Endothelial cell (in vitro differentiated cells): ENCODE measurements around the gene DLX4. TPM values are rescaled to one million over a fixed set of nuclear protein-coding genes. Genes with fewer than 3 reads are reported as not detected.

Source experiments
- DNase-seq: peaks from one replicate; pipeline ENCODE4 v3.0.0; 2021; ENCODE audit warnings: low spot score
- H3K27ac Mint-ChIP-seq: one replicate; pipeline ENCODE4 v1.8.0; 2021; ENCODE audit warnings: mixed read lengths, inconsistent platforms; ENCODE audit not compliant: unreplicated experiment
- H3K27me3 Mint-ChIP-seq: one replicate; pipeline ENCODE4 v1.8.0; 2021; ENCODE audit warnings: mild to moderate bottlenecking, moderate library complexity, mixed read lengths, inconsistent platforms; ENCODE audit not compliant: unreplicated experiment
- H3K36me3 Mint-ChIP-seq: one replicate; pipeline ENCODE4 v1.8.0; 2021; ENCODE audit warnings: mild to moderate bottlenecking, low read depth, mixed read lengths, inconsistent platforms; ENCODE audit not compliant: unreplicated experiment
- H3K4me1 Mint-ChIP-seq: one replicate; pipeline ENCODE4 v1.8.0; 2021; ENCODE audit warnings: mild to moderate bottlenecking, mixed read lengths, inconsistent platforms; ENCODE audit not compliant: unreplicated experiment
- H3K4me3 Mint-ChIP-seq: one replicate; pipeline ENCODE4 v1.8.0; 2021; ENCODE audit warnings: mild to moderate bottlenecking, mixed read lengths, inconsistent platforms; ENCODE audit not compliant: unreplicated experiment
- H3K9me3 Mint-ChIP-seq: one replicate; pipeline ENCODE4 v1.8.0; 2021; ENCODE audit warnings: mixed read lengths, inconsistent platforms; ENCODE audit not compliant: unreplicated experiment
- CTCF ChIP-seq: fragments of 200-600 bp; sonication (generic); IDR thresholded peaks from one replicate; pipeline ENCODE4 v1.5.0; 2021; ENCODE audit warnings: antibody characterized with exemption; ENCODE audit not compliant: unreplicated experiment
- total RNA-seq: library from RNA; stranded (reverse); fragmentation: NEBNext Ultra II Directional; extraction: Animal tissue kit (Norgen Biotek cat#: 25700); gene quantifications from one replicate; pipeline ENCODE4 v1.2.1, GENCODE V29; 2021; ENCODE audit not compliant: unreplicated experiment

Gene DLX4
- total RNA-seq, 1 donor from 2014 or later = 0.36 TPM

- Mint-ChIP-seq H3K27me3 (peaks cover 20% of the 10 kb centered on the region), H3K4me1 (peaks cover 6% of the 10 kb centered on the region), H3K4me3 (no peak overlapping the region), H3K27ac (no peak overlapping the region), H3K36me3 (no peaks in the 10 kb centered on the region), H3K9me3 (no peaks in the 10 kb centered on the region)
- TF ChIP-seq CTCF = no peak
- no peak for DNase-seq
Measured at GRCh38 chr17:49958723-49959122, 10.3 kb upstream of the DLX4 start.

- Mint-ChIP-seq H3K36me3 (no peaks in the 10 kb centered on the region), H3K4me1 (peaks cover 10% of the 10 kb centered on the region), H3K27ac (no peak overlapping the region), H3K27me3 (peaks cover 20% of the 10 kb centered on the region), H3K9me3 (no peaks in the 10 kb centered on the region), H3K4me3 (no peak overlapping the region)
- no peak for DNase-seq
- no peak for TF ChIP-seq CTCF
Measured at GRCh38 chr17:49959183-49959935, 9.6 kb upstream of the DLX4 start.

- Mint-ChIP-seq H3K36me3 (no peaks in the 10 kb centered on the region), H3K4me3 (no peak overlapping the region), H3K27ac (no peak overlapping the region), H3K4me1 (peaks cover 19% of the 10 kb centered on the region), H3K9me3 (no peaks in the 10 kb centered on the region), H3K27me3 (peaks cover 48% of the 10 kb centered on the region)
- TF ChIP-seq CTCF = no peak
- DNase-seq = no peak
Measured at GRCh38 chr17:49962599-49963308, 6.2 kb upstream of the DLX4 start.

- Mint-ChIP-seq H3K4me3 (no peak overlapping the region), H3K27ac (no peak overlapping the region), H3K4me1 (peaks cover 19% of the 10 kb centered on the region), H3K9me3 (no peaks in the 10 kb centered on the region), H3K36me3 (no peaks in the 10 kb centered on the region), H3K27me3 (peaks cover 52% of the 10 kb centered on the region)
- no peak for DNase-seq
- no peak for TF ChIP-seq CTCF
Measured at GRCh38 chr17:49963309-49963625, 5.7 kb upstream of the DLX4 start.

- H3K4me3 Mint-ChIP-seq = no peak overlapping the region
- no peaks in the 10 kb centered on the region for H3K9me3 Mint-ChIP-seq
- peaks cover 52% of the 10 kb centered on the region for H3K27me3 Mint-ChIP-seq
- peak; percentile 18 for DNase-seq
- peaks cover 19% of the 10 kb centered on the region for H3K4me1 Mint-ChIP-seq
- H3K36me3 Mint-ChIP-seq = no peaks in the 10 kb centered on the region
- no peak overlapping the region for H3K27ac Mint-ChIP-seq
- no peak for TF ChIP-seq CTCF
Measured at GRCh38 chr17:49963626-49964302, 5.2 kb upstream of the DLX4 start.
